HG02884 (cell line): ENCODE results near the gene FRMD8.

Experiments
- ATAC-seq: cut with Tn5 transposase; IDR thresholded peaks from one replicate; pipeline ENCODE4 v1.9.1; 2021; ENCODE audit warnings: mild to moderate bottlenecking, moderate library complexity; ENCODE audit not compliant: unreplicated experiment

Gene FRMD8

DNA sequence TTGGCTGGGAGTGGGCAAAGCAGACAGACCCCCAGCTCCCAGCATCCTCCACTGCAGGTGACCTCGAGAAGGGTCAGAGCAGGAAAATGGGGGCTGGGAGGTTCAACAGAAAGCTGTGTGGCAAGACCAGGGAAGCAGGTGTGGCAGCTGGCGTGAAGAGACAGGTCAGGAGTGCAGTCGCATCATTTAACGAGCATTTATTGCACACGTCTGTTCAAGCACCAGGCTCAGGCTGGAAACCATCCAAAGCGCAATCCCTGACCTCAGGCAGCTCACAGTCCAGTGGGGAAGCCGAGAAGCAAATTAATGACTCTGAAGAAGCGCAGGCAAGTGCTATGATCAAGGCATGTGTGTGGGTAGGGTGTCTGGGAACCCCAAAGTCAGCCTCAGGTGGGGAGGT, 11.4 kb upstream of the FRMD8 start:
- no peak for ATAC-seq

- ATAC-seq, result no peak
These were observed 10.2 kb upstream of the FRMD8 start for GRCh38 chr11:65376138-65376713.

- ATAC-seq, result no peak
These were observed 9.4 kb upstream of the FRMD8 start for GRCh38 chr11:65377036-65377435.

DNA sequence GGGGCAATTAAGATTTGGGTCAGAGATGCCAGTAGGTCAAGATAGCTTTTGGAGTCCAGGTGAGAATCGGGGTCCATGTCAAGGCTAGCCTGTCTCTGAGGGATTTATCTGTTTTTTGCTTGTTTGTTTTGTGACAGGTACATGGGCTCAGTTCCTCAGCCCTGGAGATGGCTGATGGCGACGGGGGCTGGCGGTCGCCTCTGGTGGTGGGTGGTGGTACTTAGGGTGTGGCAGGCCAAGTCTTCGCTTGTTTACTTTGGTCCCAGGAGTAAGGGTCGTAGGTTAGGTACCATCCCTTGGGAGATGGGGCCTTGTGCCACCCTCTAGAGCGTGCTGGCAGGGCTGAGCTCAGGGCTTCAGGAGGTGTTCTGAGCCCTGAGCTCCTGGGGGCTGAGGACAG, 8.7 kb upstream of the FRMD8 start:
- ATAC-seq, result no peak

DNA sequence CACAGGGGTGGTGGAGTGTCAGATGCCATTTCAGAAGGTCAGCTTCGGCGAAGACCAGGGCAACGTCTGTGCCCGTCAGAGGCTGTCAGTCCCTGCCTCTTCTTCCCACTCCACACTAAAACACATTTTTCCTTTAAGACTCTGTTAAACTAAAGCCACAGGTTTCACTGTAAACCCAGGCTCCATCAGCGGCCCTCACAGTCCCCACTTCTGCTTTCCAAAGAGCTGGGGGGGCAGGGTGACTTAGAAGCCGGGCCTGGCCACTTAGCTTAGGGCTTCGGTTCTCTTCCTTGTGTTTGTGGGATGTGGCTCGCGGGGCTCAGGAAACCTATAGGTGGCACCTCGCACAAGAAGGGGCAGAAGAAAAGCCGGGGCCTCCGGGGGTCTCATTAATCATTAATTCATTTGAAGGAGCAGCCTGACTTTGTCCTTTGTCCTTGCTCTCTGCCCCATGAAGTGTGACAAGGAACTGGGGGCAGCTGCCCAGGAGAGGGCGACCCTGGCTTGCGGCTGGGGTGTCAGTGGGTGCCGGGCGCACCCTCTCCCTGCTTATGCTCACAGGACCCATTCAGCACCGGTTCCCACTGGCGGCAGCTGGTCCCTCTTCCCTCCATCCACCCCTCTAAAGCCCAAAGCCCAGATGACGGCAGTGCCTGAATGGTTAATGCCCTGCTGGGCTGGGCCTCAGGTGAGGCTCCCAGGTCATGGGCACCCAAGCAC, 8.1 kb upstream of the FRMD8 start:
- no peak for ATAC-seq

DNA sequence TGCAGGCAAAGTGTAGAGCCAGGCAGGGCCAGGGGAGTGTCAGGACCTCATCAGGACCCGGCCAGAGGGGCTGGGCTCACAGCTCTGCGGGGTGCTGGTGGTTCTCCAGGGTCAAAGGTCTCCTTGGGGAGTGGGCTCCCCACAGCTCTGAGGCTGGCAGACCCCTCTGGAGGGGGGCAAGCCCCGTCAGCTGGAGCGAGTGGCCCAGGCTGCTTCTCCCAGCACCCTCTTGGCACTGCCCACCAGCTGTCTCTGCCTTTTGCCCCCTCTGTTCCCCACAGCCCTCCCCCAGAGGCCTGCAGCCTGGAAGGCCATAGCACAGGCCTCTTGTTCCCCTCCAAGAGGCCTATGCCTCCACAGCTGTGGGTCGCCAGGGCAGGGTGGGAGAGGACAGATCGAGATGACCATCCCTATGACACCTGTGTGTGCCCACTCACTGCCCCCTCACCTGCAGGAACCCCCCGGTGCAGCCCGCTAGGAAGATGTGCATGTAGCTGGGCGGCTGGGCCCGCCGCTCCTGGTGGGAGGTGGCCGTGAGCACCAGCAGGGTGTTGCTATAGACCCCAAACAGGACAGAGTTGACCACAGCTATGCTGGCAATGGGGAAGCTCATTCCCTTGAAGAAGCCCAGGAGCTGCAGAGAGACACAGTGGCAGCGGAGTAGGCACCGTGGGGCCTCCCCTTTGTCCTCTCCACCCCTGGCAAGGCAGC, 7.4 kb upstream of the FRMD8 start:
- ATAC-seq, result no peak

DNA sequence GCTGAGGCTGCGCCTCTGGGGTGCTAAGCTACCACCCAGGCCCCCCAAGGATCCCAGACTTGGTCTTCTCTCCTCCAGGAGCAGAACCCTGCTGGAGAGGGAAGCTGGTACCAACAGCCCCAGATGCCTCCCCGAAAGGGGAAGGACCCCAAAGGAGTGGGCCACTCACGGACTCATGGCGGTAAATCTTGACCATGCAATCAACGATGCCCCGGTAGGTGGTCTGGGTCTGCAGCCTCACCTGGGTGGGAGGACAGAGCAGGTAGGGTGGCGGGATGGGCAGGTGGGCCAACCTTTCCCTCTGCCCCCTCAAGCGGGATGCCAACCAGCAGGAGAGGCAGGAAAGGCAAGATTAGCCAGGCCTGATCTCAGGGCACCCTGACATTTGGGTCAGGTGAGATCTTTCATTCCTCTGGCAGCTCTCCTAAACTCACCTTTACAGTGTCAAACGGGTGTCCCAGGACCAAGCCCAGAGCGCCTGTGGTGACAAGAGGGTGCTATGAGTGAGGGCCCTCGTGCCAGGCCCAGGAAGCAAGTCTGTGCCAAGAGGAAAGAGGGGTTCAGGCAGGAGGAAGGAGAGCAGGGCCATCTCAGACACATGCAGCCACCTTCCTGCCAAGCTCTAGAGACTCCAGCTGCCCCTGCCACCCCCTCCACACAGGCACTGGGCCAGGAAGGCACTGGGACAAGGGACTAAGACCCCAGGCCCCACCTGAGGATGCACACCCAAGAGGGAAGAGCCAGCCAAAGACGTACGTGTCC, 6.6 kb upstream of the FRMD8 start:
- no peak for ATAC-seq

GRCh38 chr11:65380460-65381119, 5.8 kb upstream of the FRMD8 start:
- ATAC-seq, result no peak

DNA sequence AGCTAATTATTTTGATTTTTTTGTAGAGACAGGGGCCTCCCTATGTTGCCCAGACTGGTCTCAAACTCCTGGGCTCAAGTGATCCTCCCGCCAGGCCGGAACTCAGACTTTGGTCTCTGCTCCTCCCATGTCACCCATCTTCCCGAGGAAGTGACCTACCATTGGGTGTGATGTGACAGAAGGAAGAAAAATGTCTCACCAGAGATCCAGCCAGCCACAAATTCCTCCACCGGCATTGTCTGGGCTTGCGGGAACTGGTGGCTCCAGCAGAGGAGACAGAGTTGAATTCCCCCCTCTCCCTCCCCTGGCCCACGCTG, 4.8 kb upstream of the FRMD8 start:
- no peak for ATAC-seq

DNA sequence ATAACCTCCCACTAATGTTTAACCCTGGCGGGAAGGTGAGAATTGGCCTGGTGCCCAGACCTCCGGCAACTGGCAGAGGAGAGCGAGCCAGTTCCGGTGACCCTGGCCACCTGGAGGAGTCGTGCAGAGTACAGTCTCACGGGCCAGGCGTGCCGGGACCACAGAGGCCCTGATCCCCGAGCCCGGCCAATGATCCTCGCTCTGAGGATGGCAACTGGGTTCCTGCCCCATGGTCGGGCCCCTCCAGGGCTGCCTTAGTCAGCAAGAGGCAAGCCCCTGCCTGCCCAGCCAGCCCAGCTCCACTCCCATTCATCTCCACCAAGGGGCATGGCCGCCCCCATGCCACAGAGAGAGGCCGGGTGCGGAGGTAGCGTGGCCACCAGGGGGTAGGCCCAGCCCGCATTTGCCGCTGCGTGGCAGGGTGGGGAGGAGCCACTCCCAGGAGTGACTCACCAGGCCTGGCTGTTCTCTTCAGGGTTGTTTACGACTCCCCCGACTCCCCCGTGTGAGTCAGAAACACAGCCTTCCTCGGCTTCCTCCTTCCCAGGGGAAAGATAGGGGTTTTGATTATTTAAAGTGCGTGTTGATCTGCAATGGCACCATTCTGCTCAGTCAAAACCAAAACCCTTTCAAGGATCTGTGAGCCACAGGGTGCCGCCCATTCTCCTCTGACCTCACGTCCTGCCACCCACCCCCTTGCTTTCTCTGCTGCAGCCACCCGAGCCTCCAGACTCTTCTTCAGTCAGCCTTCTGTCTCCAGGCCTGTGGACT, 4.2 kb upstream of the FRMD8 start, which contains the start of gene SLC25A45:
TSS of gene SLC25A45 (minus strand) at position 614 of the 771 bp plus-strand sequence. CDS start 695 bp downstream, outside the sequence.
- peak; percentile 55 for ATAC-seq

DNA sequence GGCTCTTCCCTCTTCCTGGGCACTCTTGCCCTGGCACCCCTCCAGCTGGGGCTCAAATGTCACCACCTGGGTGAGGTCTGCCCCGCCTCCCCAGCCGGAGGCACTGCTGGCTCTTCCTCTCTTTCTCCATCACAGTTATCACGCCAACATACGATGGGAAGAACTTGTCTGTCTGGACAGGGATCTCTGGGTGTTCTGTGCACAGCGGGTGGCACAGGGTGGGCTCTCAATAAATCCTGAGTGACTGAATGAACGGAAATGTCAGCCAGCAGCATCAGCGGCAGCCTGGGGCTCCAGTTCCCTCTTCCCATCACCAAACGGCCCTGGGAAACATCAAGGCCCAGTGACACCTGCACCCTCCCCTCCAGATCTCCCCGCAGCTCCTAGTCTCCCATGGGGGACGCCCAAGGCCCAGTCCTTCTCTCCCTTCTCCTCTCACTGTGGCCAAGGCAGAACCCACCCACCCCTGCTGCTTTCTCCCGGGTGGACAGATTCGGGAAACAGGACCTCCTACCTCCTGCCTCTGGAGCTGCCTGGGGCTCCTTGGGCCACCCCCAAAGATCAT, 3.6 kb upstream of the FRMD8 start:
- ATAC-seq, result no peak

GRCh38 chr11:65383778-65384177, 2.7 kb upstream of the FRMD8 start:
- ATAC-seq, result no peak

GRCh38 chr11:65384301-65384889, 2.0 kb upstream of the FRMD8 start:
- ATAC-seq, result no peak

DNA sequence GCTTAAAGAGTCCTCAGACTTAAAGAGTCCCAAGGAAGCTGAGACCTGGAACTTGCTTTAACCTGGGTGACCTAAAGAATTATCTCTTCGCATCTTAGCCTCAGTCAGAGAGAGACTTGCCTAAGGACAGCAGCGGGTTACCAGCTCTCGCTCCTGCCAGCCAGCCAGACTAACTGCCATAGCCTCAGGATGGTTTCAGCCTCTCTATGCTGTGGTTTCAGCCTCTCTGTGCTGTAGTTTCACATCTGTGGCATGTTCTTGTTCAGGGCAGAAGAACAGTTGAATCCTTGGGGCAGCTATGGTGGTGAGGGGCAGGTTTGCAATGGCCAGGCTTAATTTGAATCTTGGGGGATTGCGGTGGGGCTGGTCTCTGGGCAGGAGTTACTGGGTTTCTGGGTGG, 2.3 kb downstream of the FRMD8 start:
- no peak for ATAC-seq

DNA sequence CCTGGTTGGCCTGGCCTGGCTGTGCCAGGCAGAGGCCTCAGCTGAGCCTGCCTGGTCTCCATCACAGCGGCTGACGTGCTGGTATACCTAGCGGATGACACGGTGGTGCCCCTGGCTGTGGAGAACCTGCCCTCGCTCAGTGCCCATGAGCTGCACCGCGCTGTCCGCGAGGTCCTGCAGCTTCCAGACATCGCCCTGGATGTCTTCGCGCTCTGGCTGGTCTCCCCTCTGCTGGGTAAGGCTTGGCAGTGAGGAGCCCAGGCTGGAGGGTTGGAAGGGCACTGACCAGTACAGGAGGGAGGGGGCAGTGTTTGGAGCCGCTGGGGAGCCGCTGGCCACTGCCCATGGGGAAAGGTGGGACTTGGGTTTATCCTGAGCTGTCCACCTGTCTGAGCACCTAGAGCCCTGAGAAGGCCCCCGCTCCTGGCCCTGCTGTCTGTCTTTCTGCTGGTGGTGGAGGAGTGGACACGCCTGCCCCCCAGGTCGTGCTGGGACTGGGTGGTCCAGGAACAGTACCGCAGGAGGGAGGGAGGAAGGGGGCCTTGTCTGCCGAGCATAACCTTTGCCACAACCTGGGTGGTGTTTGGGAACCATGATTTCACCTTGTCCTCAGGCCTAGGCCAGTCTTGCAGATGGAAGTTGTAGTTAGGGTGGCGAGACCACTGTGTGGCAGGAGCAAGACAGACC, 3.0 kb downstream of the FRMD8 start:
- no peak for ATAC-seq

DNA sequence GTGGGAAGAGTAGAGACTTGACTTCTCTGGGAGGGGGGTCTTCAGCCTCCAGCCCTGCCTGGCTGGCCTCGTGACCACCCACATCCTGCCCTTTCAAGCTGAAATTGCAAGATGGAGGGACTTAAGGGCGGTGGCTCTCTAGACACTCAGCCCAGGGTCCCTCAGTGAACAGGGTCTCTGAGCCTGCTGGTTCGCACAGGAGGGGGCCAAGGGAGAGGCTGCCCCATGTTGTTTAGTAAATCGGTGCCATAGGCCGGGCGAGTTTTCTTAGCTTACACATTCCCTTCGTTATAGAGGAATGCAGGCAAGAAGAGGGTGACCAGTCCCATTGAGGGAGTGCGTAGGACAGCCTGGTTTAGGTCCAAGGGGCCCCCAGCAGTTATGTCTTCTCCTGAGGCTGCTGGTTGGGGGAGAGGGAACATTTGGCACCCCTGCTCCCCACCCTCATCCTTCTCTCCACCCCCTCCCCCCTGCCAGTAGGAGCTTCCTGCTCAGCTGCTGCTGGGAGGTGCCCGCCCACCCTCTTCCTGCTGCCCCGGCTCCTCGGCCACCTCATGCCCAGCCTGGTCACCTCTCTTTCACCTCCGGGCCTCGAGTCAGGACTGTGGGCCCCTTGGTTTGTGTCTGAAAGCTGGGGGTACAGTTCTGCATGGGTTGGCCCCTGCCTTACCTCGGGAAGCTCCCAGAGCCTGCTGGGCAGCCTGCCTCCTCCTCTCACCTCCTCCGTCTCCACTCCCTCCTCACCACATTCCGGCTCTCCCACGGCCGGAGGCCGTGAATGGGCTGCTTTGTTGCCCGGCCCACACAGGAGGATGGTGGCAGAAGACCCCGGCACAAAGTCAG, 3.9 kb downstream of the FRMD8 start:
- ATAC-seq, result no peak

GRCh38 chr11:65390996-65391395, 4.6 kb downstream of the FRMD8 start:
- ATAC-seq, result no peak

- no peak for ATAC-seq
These were observed 5.9 kb downstream of the FRMD8 start for GRCh38 chr11:65392186-65392829.
